H9 (cell line): ENCODE data around the gene SURF2. TPM values are rescaled to one million over a fixed set of nuclear protein-coding genes. Genes with fewer than 3 reads are reported as not detected.

Experiments used
- DNase-seq: peaks from one replicate; pipeline ENCODE4 v3.0.0-alpha.2; 2017
- H2AFZ ChIP-seq: one replicate; pipeline ENCODE4 v1.6.1; 2013; ENCODE audit warnings: mild to moderate bottlenecking, low read length, control low read depth, moderate library complexity
- H2AK5ac ChIP-seq: 2 replicates; pipeline ENCODE4 v1.6.1; 2013; ENCODE audit warnings: low read length, control low read depth, mixed read lengths; ENCODE audit not compliant: insufficient read length
- H2BK120ac ChIP-seq: one replicate; pipeline ENCODE4 v1.6.1; 2013; ENCODE audit warnings: low read depth, mild to moderate bottlenecking, low read length, control low read depth, inconsistent platforms; ENCODE audit not compliant: poor library complexity, severe bottlenecking
- H2BK12ac ChIP-seq: 2 replicates; pipeline ENCODE4 v1.6.1; 2013; ENCODE audit warnings: low read length, control low read depth, mixed read lengths, low read depth; ENCODE audit not compliant: insufficient read length
- H2BK15ac ChIP-seq: 2 replicates; pipeline ENCODE4 v1.6.1; 2013; ENCODE audit warnings: low read depth, low read length, control low read depth
- H2BK20ac ChIP-seq: one replicate; pipeline ENCODE4 v1.6.1; 2013; ENCODE audit warnings: low read depth, mild to moderate bottlenecking, low read length, control low read depth, inconsistent platforms; ENCODE audit not compliant: poor library complexity, severe bottlenecking
- H2BK5ac ChIP-seq: 2 replicates; pipeline ENCODE4 v1.6.1; 2013; ENCODE audit warnings: low read length, control low read depth, mixed read lengths; ENCODE audit not compliant: insufficient read length
- H3K14ac ChIP-seq: 2 replicates; pipeline ENCODE4 v1.6.1; 2013; ENCODE audit warnings: low read length, control low read depth; ENCODE audit not compliant: insufficient read depth
- H3K18ac ChIP-seq: 2 replicates; pipeline ENCODE4 v1.6.1; 2013; ENCODE audit warnings: low read depth, mild to moderate bottlenecking, mixed read lengths, low read length, control low read depth; ENCODE audit not compliant: insufficient read length
- H3K23ac ChIP-seq: 2 replicates; pipeline ENCODE4 v1.6.1; 2013; ENCODE audit warnings: low read length, control low read depth, mixed read lengths, low read depth; ENCODE audit not compliant: insufficient read length
- H3K23me2 ChIP-seq: 2 replicates; pipeline ENCODE4 v1.6.1; 2013; ENCODE audit warnings: low read depth, mild to moderate bottlenecking, mixed read lengths, low read length, control low read depth; ENCODE audit not compliant: insufficient read length, poor library complexity, severe bottlenecking
- H3K27ac ChIP-seq: 2 replicates; pipeline ENCODE4 v1.5.1; 2013; ENCODE audit warnings: low read length, control low read depth, mixed read lengths, low read depth; ENCODE audit not compliant: insufficient read length
- H3K27me3 ChIP-seq: 2 replicates; pipeline ENCODE4 v1.6.1; 2013; ENCODE audit warnings: low read length, control low read depth, inconsistent platforms; ENCODE audit not compliant: insufficient read depth
- H3K4ac ChIP-seq: 2 replicates; pipeline ENCODE4 v1.6.1; 2013; ENCODE audit warnings: low read depth, mild to moderate bottlenecking, control low read depth, inconsistent platforms, low read length, moderate library complexity
- H3K4me1 ChIP-seq: 2 replicates; pipeline ENCODE4 v1.6.1; 2013; ENCODE audit warnings: low read length, control low read depth, inconsistent platforms; ENCODE audit not compliant: insufficient read depth
- H3K4me2 ChIP-seq: 2 replicates; pipeline ENCODE4 v1.6.1; 2013; ENCODE audit warnings: low read length, control low read depth, mixed read lengths; ENCODE audit not compliant: insufficient read length, insufficient read depth
- H3K56ac ChIP-seq: 2 replicates; pipeline ENCODE4 v1.6.1; 2013; ENCODE audit warnings: low read depth, mild to moderate bottlenecking, mixed read lengths, low read length, control low read depth; ENCODE audit not compliant: insufficient read length
- H3K79me1 ChIP-seq: 2 replicates; pipeline ENCODE4 v1.6.1; 2013; ENCODE audit warnings: low read depth, mild to moderate bottlenecking, moderate library complexity, low read length, control low read depth, inconsistent platforms; ENCODE audit not compliant: insufficient read depth, poor library complexity, severe bottlenecking
- H3K79me2 ChIP-seq: 2 replicates; pipeline ENCODE4 v1.6.1; 2013; ENCODE audit warnings: low read length, control low read depth, inconsistent platforms; ENCODE audit not compliant: insufficient read depth
- H3K9ac ChIP-seq: 2 replicates; pipeline ENCODE4 v1.6.1; 2013; ENCODE audit warnings: low read length, control low read depth, mixed read lengths; ENCODE audit not compliant: insufficient read length; ENCODE audit errors: extremely low read depth
- H3K9me3 ChIP-seq: one replicate; pipeline ENCODE4 v1.6.1; 2013; ENCODE audit warnings: low read depth, low read length, inconsistent platforms; ENCODE audit not compliant: control insufficient read depth
- H3T11ph ChIP-seq: one replicate; pipeline ENCODE4 v1.6.1; 2013; ENCODE audit warnings: mild to moderate bottlenecking, low read length, control low read depth, inconsistent platforms
- H4K20me1 ChIP-seq: one replicate; pipeline ENCODE4 v1.6.1; 2013; ENCODE audit not compliant: control insufficient read depth, insufficient read length, insufficient read depth
- H4K5ac ChIP-seq: 2 replicates; pipeline ENCODE4 v1.6.1; 2013; ENCODE audit warnings: low read depth, mild to moderate bottlenecking, mixed read lengths, low read length, control low read depth; ENCODE audit not compliant: insufficient read length
- H4K8ac ChIP-seq: replicated peaks from 2 replicates; pipeline ENCODE4 v1.6.1; 2013; ENCODE audit warnings: low read length, control low read depth, mixed read lengths, low read depth; ENCODE audit not compliant: insufficient read length
- H4K91ac ChIP-seq: 2 replicates; pipeline ENCODE4 v1.6.1; 2013; ENCODE audit warnings: low read depth, mild to moderate bottlenecking, moderate library complexity, mixed read lengths, low read length, control low read depth; ENCODE audit not compliant: insufficient read length
- H3K27ac Mint-ChIP-seq, 3 experiments: 2 replicates in 2 of 3; 3 replicates in 1 of 3; pipeline ENCODE4 v1.8.0; 2020 to 2021; ENCODE audit warnings: mixed read lengths in 3 of 3, mild to moderate bottlenecking in 1 of 3, moderate library complexity in 1 of 3
- H3K27me3 Mint-ChIP-seq: 2 replicates; pipeline ENCODE4 v1.8.0; 2021; ENCODE audit warnings: low read depth, mild to moderate bottlenecking, moderate library complexity, mixed read lengths
- H3K36me3 Mint-ChIP-seq, 3 experiments: 2 replicates in 2 of 3; 3 replicates in 1 of 3; pipeline ENCODE4 v1.8.0; 2020 to 2021; ENCODE audit warnings: low read depth in 3 of 3, mixed read lengths in 3 of 3; ENCODE audit not compliant: insufficient read depth in 1 of 3
- H3K4me1 Mint-ChIP-seq, 2 experiments: 2 replicates each; pipeline ENCODE4 v1.8.0; 2020; ENCODE audit warnings: mixed read lengths in 2 of 2
- H3K4me3 Mint-ChIP-seq, 2 experiments: 2 replicates in 1 of 2; 3 replicates in 1 of 2; pipeline ENCODE4 v1.8.0; 2020 to 2021; ENCODE audit warnings: mild to moderate bottlenecking in 2 of 2, mixed read lengths in 2 of 2, moderate library complexity in 1 of 2
- H3K9me3 Mint-ChIP-seq, 2 experiments: 2 replicates in 1 of 2; 3 replicates in 1 of 2; pipeline ENCODE4 v1.8.0; 2020; ENCODE audit warnings: mild to moderate bottlenecking in 2 of 2, mixed read lengths in 2 of 2, moderate library complexity in 1 of 2
- CTCF ChIP-seq: fragments of 200-600 bp; sonication (generic); conservative IDR thresholded peaks from 3 replicates; pipeline ENCODE4 v1.8.0; 2021; ENCODE audit warnings: antibody characterized with exemption, mild to moderate bottlenecking
- WGBS: extraction: QIAGEN DNeasy Blood & Tissue Kit; methylation state at CpG from one replicate; pipeline ENCODE4 v1.1.7; 2013; ENCODE audit warnings: missing lambda C conversion rate, low lambda C conversion rate, mixed read lengths; ENCODE audit not compliant: insufficient read length; ENCODE audit errors: extremely low coverage; 5-methylcytosine and 5-hydroxymethylcytosine counted together
- total RNA-seq: library from RNA; stranded (reverse); gene quantifications from 2 replicates; pipeline ENCODE4 v1.2.1, GENCODE V29; 2021

Gene SURF2
- total RNA-seq, 1 experiment from 2014 or later: 44.4 TPM

GRCh38 chr9:133393399-133393798 lies 37.0 kb downstream of the SURF2 start:
- H3K27me3 ChIP-seq: no peaks in the 10 kb centered on the region
- DNase-seq: no peak
- no peak overlapping the region for H2BK12ac ChIP-seq
- no peak overlapping the region for H2AK5ac ChIP-seq
- H4K8ac ChIP-seq: no peak overlapping the region
- peaks cover 0 to 1% (median 0%) of the 10 kb centered on the region in 3 experiments; a peak in 1 of 7 replicates for H3K36me3 Mint-ChIP-seq
- H3K23ac ChIP-seq: no peak overlapping the region
- no peaks in the 10 kb centered on the region for H3K79me1 ChIP-seq
- H3K4me1 ChIP-seq: no peaks in the 10 kb centered on the region
- no peak for TF ChIP-seq CTCF
- no peak overlapping the region for H2BK5ac ChIP-seq
- no peak overlapping the region for H3K18ac ChIP-seq
- H4K5ac ChIP-seq: no peak overlapping the region
- H3K4me3 Mint-ChIP-seq: no peak overlapping the region
- no peaks in the 10 kb centered on the region for H3K9me3 ChIP-seq
- H4K91ac ChIP-seq: no peak overlapping the region
- no peak overlapping the region for H3K27ac Mint-ChIP-seq
- H3K56ac ChIP-seq: no peak overlapping the region
- no peak overlapping the region for H2AFZ ChIP-seq
- H4K20me1 ChIP-seq: no peaks in the 10 kb centered on the region
- H3K4ac ChIP-seq: no peak overlapping the region
- no peak overlapping the region for H2BK20ac ChIP-seq
- H3K27me3 Mint-ChIP-seq: peaks cover 42% of the 10 kb centered on the region
- no peaks in the 10 kb centered on the region for H3K79me2 ChIP-seq
- H3K27ac ChIP-seq: no peak overlapping the region
- H3T11ph ChIP-seq: no peak overlapping the region
- peaks cover 0 to 3% of the 10 kb centered on the region in 2 experiments; a peak in 1 of 4 replicates for H3K4me1 Mint-ChIP-seq
- H3K4me2 ChIP-seq: no peak overlapping the region
- no peak overlapping the region for H3K14ac ChIP-seq
- H2BK120ac ChIP-seq: no peak overlapping the region
- peaks cover 15% of the 10 kb centered on the region in 2 experiments for H3K9me3 Mint-ChIP-seq
- H3K23me2 ChIP-seq: no peaks in the 10 kb centered on the region
- no CpG with 5 or more reads among the region's 3 CpGs for WGBS
- H3K9ac ChIP-seq: no peak overlapping the region
- H2BK15ac ChIP-seq: no peak overlapping the region
